HCT116 (cell line): ENCODE measurements around the gene HBA2. TPM values are rescaled to one million over a fixed set of nuclear protein-coding genes. Genes with fewer than 3 reads are reported as not detected.

Experiments used
- ATAC-seq: fragments of 200-7000 bp; cut with Tn5 transposase; 2 replicates; pipeline ENCODE4 v1.9.1; 2020; ENCODE audit warnings: mild to moderate bottlenecking, moderate library complexity
- BruUV-seq: library from RNA; stranded (reverse); fragments of 400-500 nt; replicated peaks from 2 replicates; lab custom pipeline; 2021; lab: Mats Ljungman, UMichigan
- CTCF ChIA-PET: fragments of 300-600 bp; sonication (Branson Sonifier 250); formaldehyde crosslinking; loops from one replicate; lab custom pipeline; 2021; ENCODE audit warnings: antibody characterized with exemption; lab: Charles Lee
- POLR2A ChIA-PET: fragments of 300-600, 350-600 bp; sonication (Branson Sonifier 250); formaldehyde crosslinking; loops from one replicate; lab custom pipeline; 2021; ENCODE audit warnings: antibody characterized with exemption; lab: Charles Lee
- RAD21 ChIA-PET, 2 experiments: fragments of 300-600 bp; sonication (Branson Sonifier 250); formaldehyde crosslinking; loops; one replicate each; lab custom pipeline; 2023; ENCODE audit warnings: low total read pairs in 2 of 2; ENCODE audit not compliant: uncharacterized antibody in 2 of 2, unreplicated experiment in 2 of 2, low non-redundant PET in 1 of 2; lab: Charles Lee
- DNase-seq: peaks from one replicate; pipeline ENCODE4 v3.0.0-alpha.2; 2010; ENCODE audit warnings: low read depth, low spot score
- H2AFZ ChIP-seq: fragments of 200-600 bp; shearing (Covaris generic), sonication (generic); 2 replicates; pipeline ENCODE4 v1.6.1; 2017; ENCODE audit warnings: low read depth, mixed run types, mixed read lengths, antibody characterized with exemption, low read length; ENCODE audit not compliant: poor library complexity, severe bottlenecking
- H3K27ac ChIP-seq: 2 replicates; pipeline ENCODE4 v1.5.1; 2012; ENCODE audit warnings: low read depth, low read length
- H3K27me3 ChIP-seq: fragments of 200-600 bp; sonication (generic); 2 replicates; pipeline ENCODE4 v1.6.1; 2016; ENCODE audit warnings: mixed run types, low read length, mixed read lengths; ENCODE audit not compliant: insufficient read depth
- H3K36me3 ChIP-seq, 2 experiments: fragments of 200-500 bp in 1 of 2; fragments of 200-600 bp in 1 of 2; sonication (Bioruptor generic) in 1 of 2; sonication (generic) in 1 of 2; 2 replicates each; pipeline versions ENCODE4 v1.5.1 to v1.6.1; 2014 to 2016; ENCODE audit warnings: low read length in 2 of 2, inconsistent platforms in 1 of 2, mixed read lengths in 1 of 2, mixed run types in 1 of 2; ENCODE audit not compliant: insufficient read depth in 2 of 2, control insufficient read depth in 1 of 2
- H3K4me1 ChIP-seq, 2 experiments: fragments of 200-600 bp in 1 of 2; sonication (generic) in 1 of 2; 2 replicates each; pipeline versions ENCODE4 v1.5.1 to v1.6.1; 2012 to 2017; ENCODE audit warnings: low read length in 2 of 2, inconsistent platforms in 1 of 2, mild to moderate bottlenecking in 1 of 2, mixed read lengths in 1 of 2, mixed run types in 1 of 2, moderate library complexity in 1 of 2; ENCODE audit not compliant: insufficient read depth in 2 of 2, control insufficient read depth in 1 of 2
- H3K4me2 ChIP-seq: fragments of 200-600 bp; sonication (generic); 2 replicates; pipeline ENCODE4 v1.6.1; 2017; ENCODE audit warnings: mixed run types, low read length, mixed read lengths
- H3K4me3 ChIP-seq, 2 experiments: fragments of 200-600 bp in 1 of 2; sonication (generic) in 1 of 2; replicated peaks in 1 of 2; 2 replicates each; pipeline ENCODE4 v1.5.1; 2011 to 2016; ENCODE audit warnings: low read length in 2 of 2, control low read depth in 1 of 2, low read depth in 1 of 2, mild to moderate bottlenecking in 1 of 2, mixed read lengths in 1 of 2, mixed run types in 1 of 2
- H3K79me2 ChIP-seq: fragments of 200-600 bp; sonication (generic); 2 replicates; pipeline ENCODE4 v1.6.1; 2017; ENCODE audit warnings: mild to moderate bottlenecking, mixed run types, low read length, moderate library complexity, mixed read lengths; ENCODE audit not compliant: insufficient read depth
- H3K9ac ChIP-seq: fragments of 200-600 bp; sonication (generic); 2 replicates; pipeline ENCODE4 v1.6.1; 2016; ENCODE audit warnings: low read length, mixed read lengths
- H3K9me2 ChIP-seq: fragments of 200-600 bp; sonication (generic), shearing (Covaris generic); 2 replicates; pipeline ENCODE4 v1.6.1; 2017; ENCODE audit warnings: mixed run types, mild to moderate bottlenecking, moderate library complexity; ENCODE audit not compliant: insufficient read depth
- H3K9me3 ChIP-seq, 2 experiments: fragments of 200-500 bp in 1 of 2; fragments of 200-600 bp in 1 of 2; sonication (Bioruptor generic) in 1 of 2; sonication (generic) in 1 of 2; 2 replicates each; pipeline ENCODE4 v1.6.1; 2014 to 2017; ENCODE audit warnings: low read length in 2 of 2, mixed read lengths in 2 of 2, inconsistent platforms in 1 of 2, low read depth in 1 of 2, mild to moderate bottlenecking in 1 of 2, mixed run types in 1 of 2, moderate library complexity in 1 of 2; ENCODE audit not compliant: control insufficient read depth in 1 of 2, insufficient read depth in 1 of 2
- H4K20me1 ChIP-seq: fragments of 200-600 bp; sonication (generic), shearing (Covaris generic); 2 replicates; pipeline ENCODE4 v1.6.1; 2017; ENCODE audit warnings: mixed run types, mild to moderate bottlenecking, moderate library complexity; ENCODE audit not compliant: insufficient read depth
- CBX3 ChIP-seq: IDR thresholded peaks from 2 replicates; pipeline ENCODE4 v1.6.1; 2012; ENCODE audit warnings: low read depth
- CEBPB ChIP-seq: IDR thresholded peaks from 2 replicates; pipeline ENCODE4 v1.6.1; 2012; ENCODE audit warnings: low read depth
- CTCF ChIP-seq, 3 experiments: fragments of 200-600 bp in 1 of 3; sonication (generic) in 1 of 3; IDR thresholded peaks in 2 of 3; conservative IDR thresholded peaks in 1 of 3; 2 replicates each; pipeline ENCODE4 v1.5.1; 2012 to 2017; ENCODE audit warnings: low read depth in 2 of 3, low read length in 2 of 3, antibody characterized with exemption in 1 of 3, borderline replicate concordance in 1 of 3, control low read depth in 1 of 3, mild to moderate bottlenecking in 1 of 3, mixed read lengths in 1 of 3, mixed run types in 1 of 3, moderate library complexity in 1 of 3; ENCODE audit not compliant: insufficient read depth in 1 of 3
- EGR1 ChIP-seq: IDR thresholded peaks from 2 replicates; pipeline ENCODE4 v1.6.1; 2012; ENCODE audit warnings: low read depth
- EZH2phosphoT487 ChIP-seq: fragments of 200-600 bp; IDR thresholded peaks from 2 replicates; pipeline ENCODE4 v1.6.1; 2018; ENCODE audit warnings: antibody characterized with exemption, borderline replicate concordance
- MAX ChIP-seq: IDR thresholded peaks from 2 replicates; pipeline ENCODE4 v1.6.1; 2012
- POLR2A ChIP-seq: IDR thresholded peaks from 2 replicates; pipeline ENCODE4 v1.7.0; 2011; ENCODE audit warnings: borderline replicate concordance; ENCODE audit not compliant: insufficient read depth, insufficient read length; ENCODE audit errors: extremely low read depth
- POLR2AphosphoS5 ChIP-seq: IDR thresholded peaks from 2 replicates; pipeline ENCODE4 v1.6.1; 2011; ENCODE audit warnings: mild to moderate bottlenecking, low read depth, low read length, moderate library complexity
- SIN3A ChIP-seq: IDR thresholded peaks from 2 replicates; pipeline ENCODE4 v1.6.1; 2012; ENCODE audit warnings: low read depth
- TCF7L2 ChIP-seq: IDR thresholded peaks from 2 replicates; pipeline ENCODE4 v1.7.0; 2011; ENCODE audit warnings: borderline replicate concordance, inconsistent platforms; ENCODE audit not compliant: insufficient read depth, insufficient read length; ENCODE audit errors: extremely low read depth
- YY1 ChIP-seq: IDR thresholded peaks from 2 replicates; pipeline ENCODE4 v1.6.1; 2011; ENCODE audit warnings: low read length, low read depth, moderate library complexity, mild to moderate bottlenecking; ENCODE audit not compliant: insufficient replicate concordance; ENCODE audit errors: extremely low read depth
- ZBTB33 ChIP-seq: IDR thresholded peaks from 2 replicates; pipeline ENCODE4 v1.6.1; 2011; ENCODE audit warnings: mild to moderate bottlenecking, low read length, moderate library complexity; ENCODE audit not compliant: insufficient replicate concordance; ENCODE audit errors: extremely low read depth
- ZFX ChIP-seq: fragments of 450-650 bp; IDR thresholded peaks from 2 replicates; pipeline ENCODE4 v1.6.1; 2017
- ZNF274 ChIP-seq: fragments of 200-500 bp; sonication (Bioruptor generic); IDR thresholded peaks from 2 replicates; pipeline ENCODE4 v1.6.1; 2014; ENCODE audit warnings: mild to moderate bottlenecking, low read depth, low read length, inconsistent platforms
- intact Hi-C: fragments of 100-400 bp; cut with micrococcal nuclease; formaldehyde crosslinking; loops from 2 replicates; pipeline ENCODE4 v1.10.0; 2022
- total RNA-seq: library from RNA; stranded (reverse); gene quantifications from one replicate; pipeline ENCODE4 v1.2.1, GENCODE V29; 2021; ENCODE audit not compliant: unreplicated experiment

The HBA2 gene
- total RNA-seq, 1 experiment from 2014 or later = 3.0 TPM

- no peak overlapping the region for H3K27ac ChIP-seq
- DNase-seq (peak; percentile 12), ATAC-seq (peak; percentile 72; the same call in 1 of the 2 replicates)
- H3K27me3 ChIP-seq = no peaks in the 10 kb centered on the region
- no peaks in the 10 kb centered on the region for H3K79me2 ChIP-seq
- ChIA-PET RAD21 (no interaction called here), POLR2A (no interaction called here), CTCF (interaction anchor here (2.1 kb wide), 1 partner anchor 115 kb away, joined by 6 read pairs; no protein-coding TSS in a partner anchor)
- no peak overlapping the region for H3K9ac ChIP-seq
- no peaks in the 10 kb centered on the region for H4K20me1 ChIP-seq
- H3K4me3 ChIP-seq = no peak overlapping the region
- H3K9me3 ChIP-seq = no peaks in the 10 kb centered on the region
- H3K4me1 ChIP-seq = peaks cover 0 to 5% of the 10 kb centered on the region in 2 experiments; a peak in 1 of 4 replicates
- BruUV-seq = no TSS peak
- peak; percentile 78 for TF ChIP-seq MAX
- TF ChIP-seq ZBTB33 = peak; percentile 36
- no peak for TF ChIP-seq POLR2A
- H3K36me3 ChIP-seq = no peaks in the 10 kb centered on the region
- no peaks in the 10 kb centered on the region for H3K9me2 ChIP-seq
- H2AFZ ChIP-seq = no peak overlapping the region
- no peak overlapping the region for H3K4me2 ChIP-seq
- intact Hi-C loops = loop anchor here (1.0 kb wide), 1 partner anchor 74 kb away; no protein-coding TSS in a partner anchor
Measured at GRCh38 chr16:180681-181564, 8.2 kb downstream of the HBA2 start.

- H3K4me2 ChIP-seq = no peak overlapping the region
- TF ChIP-seq YY1 (no peak), ZNF274 (no peak), CBX3 (no peak), TCF7L2 (no peak), ZFX (no peak), CTCF (IDR thresholded peaks at IDR 0.05 in 2 of 3, conservative IDR thresholded peaks at IDR 0.05 in 1 of 3; ENCODE audit: borderline replicate concordance in 1 of 3, insufficient read depth in 1 of 3, low read depth in 2 of 3, low read length in 2 of 3) (peak; percentile 51 to 70 (median 68); a peak in 5 of 6 replicates), EZH2phosphoT487 (no peak), CEBPB (no peak), SIN3A (no peak), POLR2AphosphoS5 (0 out of 2 replicates have a peak, but pooled peaks have one; percentile 19), EGR1 (no peak)
Measured at GRCh38 chr16:181565-182021, 8.9 kb downstream of the HBA2 start.

More at GRCh38 chr16:181565-182021, 8.9 kb downstream of the HBA2 start:
- no peaks in the 10 kb centered on the region for H3K79me2 ChIP-seq
- no TSS peak for BruUV-seq
- H3K9me3 ChIP-seq = no peaks in the 10 kb centered on the region
- CTCF ChIA-PET = interaction anchor here (2.1 kb wide), 1 partner anchor 116 kb away, joined by 6 read pairs; no protein-coding TSS in a partner anchor
- H2AFZ ChIP-seq = no peak overlapping the region
- H3K9ac ChIP-seq = no peak overlapping the region
- DNase-seq (no peak), ATAC-seq (peak; percentile 21)
- no peak overlapping the region for H3K27ac ChIP-seq
- no peaks in the 10 kb centered on the region for H3K27me3 ChIP-seq
- RAD21 ChIA-PET = no interaction called here
- POLR2A ChIA-PET = no interaction called here
- H3K9me2 ChIP-seq = no peaks in the 10 kb centered on the region
- peaks cover 0 to 5% of the 10 kb centered on the region in 2 experiments; a peak in 1 of 4 replicates for H3K4me1 ChIP-seq
- no peaks in the 10 kb centered on the region for H4K20me1 ChIP-seq
- H3K4me3 ChIP-seq = no peak overlapping the region
- intact Hi-C loops = loop anchor here (1.0 kb wide), 1 partner anchor 74 kb away; no protein-coding TSS in a partner anchor
- H3K36me3 ChIP-seq = no peaks in the 10 kb centered on the region
